Smooth muscle cell (in vitro differentiated cells): Measurements from ENCODE around the gene STK16. TPM values are rescaled to one million over a fixed set of nuclear protein-coding genes. Genes with fewer than 3 reads are reported as not detected.

ENCODE experiments used
- DNase-seq: peaks from one replicate; lab custom pipeline; 2025; ENCODE audit not compliant: unreplicated experiment; lab: John Stamatoyannopoulos, UW
- H2AFZ ChIP-seq: fragments of 200-600 bp; sonication (generic); 2 replicates; pipeline ENCODE4 v1.6.0; 2016; ENCODE audit warnings: antibody characterized with exemption, low read depth, mild to moderate bottlenecking
- H3F3A ChIP-seq: fragments of 200-600 bp; sonication (generic); 2 replicates; pipeline ENCODE4 v1.6.0; 2017; ENCODE audit warnings: antibody characterized with exemption, low read depth
- H3K27ac ChIP-seq: fragments of 200-600 bp; sonication (generic); 2 replicates; pipeline ENCODE4 v1.5.1; 2016; ENCODE audit warnings: low read depth, mild to moderate bottlenecking
- H3K27me3 ChIP-seq: fragments of 200-600 bp; sonication (generic); 2 replicates; pipeline ENCODE4 v1.6.1; 2016; ENCODE audit warnings: low read depth, mild to moderate bottlenecking
- H3K36me3 ChIP-seq: fragments of 200-600 bp; sonication (generic); 2 replicates; pipeline ENCODE4 v1.5.1; 2016; ENCODE audit warnings: low read depth
- H3K4me1 ChIP-seq: fragments of 200-600 bp; sonication (generic); 2 replicates; pipeline ENCODE4 v1.5.1; 2016; ENCODE audit warnings: low read depth
- H3K4me2 ChIP-seq: fragments of 200-600 bp; sonication (generic); 2 replicates; pipeline ENCODE4 v1.6.0; 2016; ENCODE audit warnings: mild to moderate bottlenecking
- H3K4me3 ChIP-seq: fragments of 200-600 bp; sonication (generic); 2 replicates; pipeline ENCODE4 v1.5.1; 2016; ENCODE audit warnings: mild to moderate bottlenecking
- H3K79me2 ChIP-seq: fragments of 200-600 bp; sonication (generic); 2 replicates; pipeline ENCODE4 v1.6.0; 2016; ENCODE audit warnings: low read depth, mild to moderate bottlenecking
- H3K9ac ChIP-seq: fragments of 200-600 bp; sonication (generic); 2 replicates; pipeline ENCODE4 v1.6.0; 2016; ENCODE audit warnings: low read depth
- H3K9me3 ChIP-seq: fragments of 200-600 bp; sonication (generic); replicated peaks from 2 replicates; pipeline ENCODE4 v1.5.1; 2016; ENCODE audit warnings: low read depth
- H4K20me1 ChIP-seq: fragments of 200-600 bp; sonication (generic); 2 replicates; pipeline ENCODE4 v1.6.0; 2016; ENCODE audit warnings: low read depth
- CTCF ChIP-seq: fragments of 200-600 bp; sonication (generic); IDR thresholded peaks from 2 replicates; pipeline ENCODE4 v1.5.1; 2017; ENCODE audit warnings: borderline replicate concordance, mild to moderate bottlenecking, antibody characterized with exemption; ENCODE audit not compliant: insufficient read depth, poor library complexity, severe bottlenecking
- WGBS: methylation state at CpG from one replicate; pipeline ENCODE4 v1.1.7; 2016; ENCODE audit warnings: low lambda C conversion rate; 5-methylcytosine and 5-hydroxymethylcytosine counted together
- microRNA counts: library from miRNA; unstranded; fragments of <30 nt; microRNA quantifications from one replicate; lab custom pipeline; 2016
- microRNA-seq: library from miRNA; unstranded; fragments of <30 nt; microRNA quantifications from one replicate; pipeline ENCODE4, GENCODE V29; 2016; ENCODE audit warnings: borderline number of aligned reads
- polyA plus RNA-seq: library from polyadenylated mRNA; unstranded; fragments of >200 nt; fragmentation: Nextera tagmentation; extraction: Ambion mirVana; gene quantifications from 2 replicates; pipeline ENCODE4 v1.2.1, GENCODE V29; 2016
- small RNA-seq: library from RNA; depleted of rRNA; stranded (forward); fragments of <200 nt; gene quantifications from one replicate; pipeline ENCODE3, GENCODE V24; 2014
- total RNA-seq: library from RNA; depleted of rRNA; stranded (reverse); fragments of >200 nt; gene quantifications from 2 replicates; pipeline ENCODE4 v1.2.3, GENCODE V29; 2014

The STK16 gene
- total and polyA plus RNA-seq, 2 experiments from 2014 or later = 8.8 to 15.2 TPM

- no peaks in the 10 kb centered on the region for H3K27me3 ChIP-seq
- H3K4me2 ChIP-seq = no peak overlapping the region
- H2AFZ ChIP-seq = no peak overlapping the region
- H3K9ac ChIP-seq = no peak overlapping the region
- no peaks in the 10 kb centered on the region for H3F3A ChIP-seq
- H3K27ac ChIP-seq = no peak overlapping the region
- no peaks in the 10 kb centered on the region for H3K4me1 ChIP-seq
- no peak overlapping the region for H3K4me3 ChIP-seq
- no peaks in the 10 kb centered on the region for H3K9me3 ChIP-seq
- no peaks in the 10 kb centered on the region for H4K20me1 ChIP-seq
- no peaks in the 10 kb centered on the region for H3K79me2 ChIP-seq
- TF ChIP-seq CTCF = peak; percentile 29
- DNase-seq = no peak
- 89% methylated on average over 14 of the region's 14 CpGs for WGBS
- no peaks in the 10 kb centered on the region for H3K36me3 ChIP-seq
These were observed 52.6 kb downstream of the STK16 start for GRCh38 chr2:219297766-219298456.

GRCh38 chr2:219298759-219299371, 53.6 kb downstream of the STK16 start:
- Histone ChIP-seq H3K27ac (no peak overlapping the region), H3K4me2 (peak overlapping the region; percentile 23), H3K4me3 (no peak overlapping the region), H2AFZ (no peak overlapping the region), H3K27me3 (no peaks in the 10 kb centered on the region), H3F3A (no peaks in the 10 kb centered on the region), H3K9me3 (no peaks in the 10 kb centered on the region), H3K4me1 (no peaks in the 10 kb centered on the region), H3K36me3 (no peaks in the 10 kb centered on the region), H3K9ac (no peak overlapping the region), H3K79me2 (no peaks in the 10 kb centered on the region), H4K20me1 (no peaks in the 10 kb centered on the region)
- 29% methylated on average over 15 of the region's 15 CpGs for WGBS
- DNase-seq = peak; percentile 76
- TF ChIP-seq CTCF = peak; percentile 91

- Histone ChIP-seq H4K20me1 (no peaks in the 10 kb centered on the region), H3K27ac (no peak overlapping the region), H3K9ac (no peak overlapping the region), H3K4me2 (no peak overlapping the region), H3K36me3 (no peaks in the 10 kb centered on the region), H3K4me1 (no peaks in the 10 kb centered on the region), H3K79me2 (no peaks in the 10 kb centered on the region), H3K4me3 (no peak overlapping the region), H3F3A (no peaks in the 10 kb centered on the region), H3K27me3 (no peaks in the 10 kb centered on the region), H2AFZ (no peak overlapping the region), H3K9me3 (no peaks in the 10 kb centered on the region)
- no peak for TF ChIP-seq CTCF
- DNase-seq = no peak
- 90% methylated on average over 6 of the region's 6 CpGs for WGBS
These were observed 54.1 kb downstream of the STK16 start for GRCh38 chr2:219299372-219299760.

MicroRNA genes within 50 kb of the gene (microRNA counts, 767-probe panel; counts per million panel counts)
- 183 counts per million for microRNA hsa-miR-153 (lab: Ali Mortazavi, UCI)

Small RNAs within 50 kb of the gene (microRNA-seq; reads per million reads assigned to microRNA genes)
- not detected for gene MIR153-1

Small RNAs within 50 kb of the gene (small RNA-seq; reads per million reads assigned to genes)
- 0.13 reads per million for gene MIR153-1

Other genes with a start within 250 kb of the STK16 start
- gene CFAP65, start 204.0 kb upstream of the STK16 start, total RNA-seq = not detected in 2 replicates
- gene CFAP65, start 204.0 kb upstream of the STK16 start, polyA plus RNA-seq = not detected in 2 replicates
- 0.09 TPM in 1 of 2 replicates, not detected in the other for gene IHH, start 184.6 kb upstream of the STK16 start, total RNA-seq
- not detected in 2 replicates for gene IHH, start 184.6 kb upstream of the STK16 start, polyA plus RNA-seq
- 6.0 and 13.6 TPM in 2 replicates for gene NHEJ1, start 84.7 kb upstream of the STK16 start, total RNA-seq
- 8.5 and 8.6 TPM in 2 replicates for gene NHEJ1, start 84.7 kb upstream of the STK16 start, polyA plus RNA-seq
- gene SLC23A3, start 75.5 kb upstream of the STK16 start, total RNA-seq = not detected in 2 replicates
- gene SLC23A3, start 75.5 kb upstream of the STK16 start, polyA plus RNA-seq = 0.40 TPM in 1 of 2 replicates, not detected in the other
- gene CNPPD1, start 68.6 kb upstream of the STK16 start, total RNA-seq = 11.6 and 14.8 TPM in 2 replicates
- gene CNPPD1, start 68.6 kb upstream of the STK16 start, polyA plus RNA-seq = 26.0 and 35.3 TPM in 2 replicates
- gene RETREG2, start 67.2 kb upstream of the STK16 start, total RNA-seq = 48.7 and 49.8 TPM in 2 replicates
- gene RETREG2, start 67.2 kb upstream of the STK16 start, polyA plus RNA-seq = 57.2 and 66.6 TPM in 2 replicates
- 19.1 and 29.7 TPM in 2 replicates for gene ZFAND2B, start 38.7 kb upstream of the STK16 start, total RNA-seq
- gene ZFAND2B, start 38.7 kb upstream of the STK16 start, polyA plus RNA-seq = 48.3 and 56.3 TPM in 2 replicates
- gene ABCB6, start 26.5 kb upstream of the STK16 start, total RNA-seq = 18.2 and 29.0 TPM in 2 replicates
- gene ABCB6, start 26.5 kb upstream of the STK16 start, polyA plus RNA-seq = 41.3 and 50.3 TPM in 2 replicates
- gene ATG9A, start 15.8 kb upstream of the STK16 start, total RNA-seq = 44.1 and 58.1 TPM in 2 replicates
- gene ATG9A, start 15.8 kb upstream of the STK16 start, polyA plus RNA-seq = 61.6 and 62.6 TPM in 2 replicates
- gene ANKZF1, start 15.7 kb upstream of the STK16 start, total RNA-seq = 35.1 and 52.6 TPM in 2 replicates
- 31.7 and 60.5 TPM in 2 replicates for gene ANKZF1, start 15.7 kb upstream of the STK16 start, polyA plus RNA-seq
- gene GLB1L, start within 50 bp of the STK16 start, total RNA-seq = 4.2 and 26.4 TPM in 2 replicates
- gene GLB1L, start within 50 bp of the STK16 start, polyA plus RNA-seq = 2.8 and 4.1 TPM in 2 replicates
- gene TUBA4B, start 7.8 kb downstream of the STK16 start, total RNA-seq = not detected in 2 replicates
- gene TUBA4B, start 7.8 kb downstream of the STK16 start, polyA plus RNA-seq = not detected in 2 replicates
- gene TUBA4A, start 8.4 kb downstream of the STK16 start, total RNA-seq = 44.0 and 53.2 TPM in 2 replicates
- gene TUBA4A, start 8.4 kb downstream of the STK16 start, polyA plus RNA-seq = 29.4 and 86.5 TPM in 2 replicates
- gene DNAJB2, start 33.9 kb downstream of the STK16 start, total RNA-seq = 37.2 and 52.4 TPM in 2 replicates
- gene DNAJB2, start 33.9 kb downstream of the STK16 start, polyA plus RNA-seq = 14.3 and 24.2 TPM in 2 replicates
- gene PTPRN, start 63.9 kb downstream of the STK16 start, total RNA-seq = 10.7 and 19.4 TPM in 2 replicates
- 31.1 and 36.4 TPM in 2 replicates for gene PTPRN, start 63.9 kb downstream of the STK16 start, polyA plus RNA-seq
- gene RESP18, start 87.3 kb downstream of the STK16 start, total RNA-seq = not detected in 2 replicates
- gene RESP18, start 87.3 kb downstream of the STK16 start, polyA plus RNA-seq = not detected in 2 replicates
- gene DNPEP, start 142.4 kb downstream of the STK16 start, total RNA-seq = 24.9 and 137 TPM in 2 replicates
- gene DNPEP, start 142.4 kb downstream of the STK16 start, polyA plus RNA-seq = 48.1 and 61.8 TPM in 2 replicates
- 103 and 127 TPM in 2 replicates for gene DES, start 172.9 kb downstream of the STK16 start, total RNA-seq
- gene DES, start 172.9 kb downstream of the STK16 start, polyA plus RNA-seq = 106 and 109 TPM in 2 replicates
- gene SPEG, start 189.4 kb downstream of the STK16 start, total RNA-seq = 14.9 and 38.8 TPM in 2 replicates
- gene SPEG, start 189.4 kb downstream of the STK16 start, polyA plus RNA-seq = 37.8 and 40.5 TPM in 2 replicates